CD4-positive, alpha-beta T cell treated with Interleukin-1 beta for 1 hour (primary cell): ENCODE measurements around the gene SPTSSB.

Experiments used
- DNase-seq, 2 donors: peaks; one replicate each; pipeline ENCODE4 v3.0.0-alpha.2; 2020 to 2022

The SPTSSB gene, protein sequence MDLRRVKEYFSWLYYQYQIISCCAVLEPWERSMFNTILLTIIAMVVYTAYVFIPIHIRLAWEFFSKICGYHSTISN

GRCh38 chr3:161371441-161372320, at the start of gene SPTSSB:
Gene SPTSSB, minus strand, starts transcription at chr3:161371517. Its CDS starts 25,194 bp downstream, at chr3:161346323.
- DNase-seq: peak; percentile 20 to 34

GRCh38 chr3:161420746-161421145, 49.4 kb upstream of the SPTSSB start:
- DNase-seq: no peak

GRCh38 chr3:161419555-161420333, 48.4 kb upstream of the SPTSSB start:
- DNase-seq: no peak

- no peak for DNase-seq
Observed at GRCh38 chr3:161415506-161416231, 44.4 kb upstream of the SPTSSB start.

DNA sequence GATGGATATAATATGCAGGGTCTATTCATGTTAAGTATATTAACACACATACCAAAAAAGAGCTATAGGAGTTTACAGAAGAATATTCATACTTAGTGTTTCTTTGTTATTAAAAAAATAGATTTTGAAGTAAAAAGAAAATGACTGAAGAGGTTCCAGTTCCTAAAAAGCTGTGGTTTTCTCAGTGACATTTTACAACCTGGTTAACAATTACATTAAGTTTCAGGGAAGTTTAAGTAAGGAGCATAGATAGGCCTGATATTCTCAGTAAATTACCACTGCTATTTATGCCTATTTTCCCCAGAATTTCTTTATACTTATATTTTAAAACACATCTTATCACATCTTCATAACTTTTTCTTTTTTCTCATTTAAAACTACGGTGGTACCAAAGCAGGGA, 43.6 kb upstream of the SPTSSB start:
- DNase-seq: no peak

- DNase-seq: no peak
Observed at GRCh38 chr3:161413855-161414210, 42.5 kb upstream of the SPTSSB start.

GRCh38 chr3:161413127-161413854, 42.0 kb upstream of the SPTSSB start:
- no peak for DNase-seq

- no peak for DNase-seq
Observed at GRCh38 chr3:161412123-161412522, 40.8 kb upstream of the SPTSSB start.

GRCh38 chr3:161409858-161410257, 38.5 kb upstream of the SPTSSB start:
- no peak for DNase-seq

DNA sequence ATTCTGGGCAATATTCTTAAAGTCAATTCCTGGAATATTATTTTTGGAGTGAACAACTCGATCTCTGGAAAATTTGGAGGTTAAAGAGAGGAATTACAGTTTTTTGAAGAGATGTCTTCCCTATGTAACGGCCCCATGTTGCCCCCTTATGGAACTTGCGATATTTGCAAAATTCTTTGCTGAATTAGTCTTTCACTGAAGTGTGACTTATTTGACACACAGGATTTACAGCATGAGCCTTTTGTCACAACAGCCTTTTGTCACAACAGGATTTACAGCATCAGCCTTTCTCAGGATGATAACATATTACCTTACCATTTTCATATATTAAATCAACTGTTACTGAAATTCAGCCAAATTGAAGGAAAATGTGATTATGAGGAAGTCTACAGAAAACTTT, 37.8 kb upstream of the SPTSSB start:
- DNase-seq: peak in 1 of 2 donors; percentile 55

- DNase-seq: peak in 1 of 2 donors; percentile 18
Observed at GRCh38 chr3:161406594-161407555, 35.6 kb upstream of the SPTSSB start.

- DNase-seq: no peak
Observed at GRCh38 chr3:161405836-161406235, 34.5 kb upstream of the SPTSSB start.

DNA sequence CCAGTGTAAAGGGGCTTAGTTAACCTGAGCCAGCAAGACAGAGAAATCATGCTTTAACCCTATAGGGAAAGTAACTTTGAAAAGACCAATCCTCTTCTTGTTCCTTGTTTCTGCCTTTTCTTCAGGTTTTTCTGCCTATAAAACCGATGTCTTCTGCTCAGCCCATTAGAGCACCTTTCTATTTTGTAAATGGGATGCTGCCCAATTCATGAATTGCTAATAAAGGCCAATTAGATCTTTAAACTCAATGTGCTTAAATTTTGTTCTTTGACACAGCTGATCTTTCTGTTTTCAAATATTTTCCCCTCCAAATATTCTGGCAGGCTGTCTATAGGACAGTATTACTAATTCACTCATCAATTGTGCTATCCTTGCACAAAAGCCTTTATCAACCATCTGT, 33.8 kb upstream of the SPTSSB start:
- no peak for DNase-seq

- no peak for DNase-seq
Observed at GRCh38 chr3:161403251-161403650, 31.9 kb upstream of the SPTSSB start.

DNA sequence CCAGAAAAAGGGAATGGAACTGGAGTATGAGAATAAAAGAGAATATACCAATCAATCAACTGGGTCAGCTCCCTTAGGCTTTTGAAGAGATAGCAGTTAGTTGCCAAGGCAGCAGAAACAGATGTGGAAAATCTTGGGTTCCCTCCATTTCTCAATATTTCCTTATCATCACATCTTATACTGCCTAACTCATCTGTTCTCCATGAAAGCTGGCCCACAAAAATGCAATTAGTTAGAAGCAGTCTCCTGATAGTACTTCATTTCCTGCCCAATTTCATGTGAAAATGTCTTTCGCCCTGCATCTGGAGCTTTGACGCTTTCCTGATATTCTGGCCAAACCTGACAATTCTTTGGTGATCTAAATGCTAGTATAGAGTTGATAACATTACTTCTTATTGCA, 30.1 kb upstream of the SPTSSB start:
- DNase-seq: no peak

DNA sequence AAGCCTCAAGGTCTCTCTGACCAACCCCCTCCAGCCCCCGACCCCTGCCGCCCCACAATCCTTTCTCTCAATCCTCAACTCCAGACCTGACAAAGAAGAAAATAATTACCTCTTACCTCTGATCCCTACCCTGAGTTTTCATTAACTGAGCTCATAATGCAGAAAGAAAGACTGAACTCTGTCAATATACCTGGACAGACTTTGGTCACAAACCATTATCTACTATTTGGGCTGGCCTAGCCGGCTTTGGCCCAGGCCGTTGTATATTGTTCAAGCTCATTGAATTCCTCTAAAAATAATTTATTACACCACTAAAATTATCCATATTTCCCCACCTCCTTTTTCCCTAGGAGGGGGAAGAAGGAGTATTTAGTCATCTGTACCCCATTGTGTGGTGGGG, 29.3 kb upstream of the SPTSSB start:
- DNase-seq: no peak

DNA sequence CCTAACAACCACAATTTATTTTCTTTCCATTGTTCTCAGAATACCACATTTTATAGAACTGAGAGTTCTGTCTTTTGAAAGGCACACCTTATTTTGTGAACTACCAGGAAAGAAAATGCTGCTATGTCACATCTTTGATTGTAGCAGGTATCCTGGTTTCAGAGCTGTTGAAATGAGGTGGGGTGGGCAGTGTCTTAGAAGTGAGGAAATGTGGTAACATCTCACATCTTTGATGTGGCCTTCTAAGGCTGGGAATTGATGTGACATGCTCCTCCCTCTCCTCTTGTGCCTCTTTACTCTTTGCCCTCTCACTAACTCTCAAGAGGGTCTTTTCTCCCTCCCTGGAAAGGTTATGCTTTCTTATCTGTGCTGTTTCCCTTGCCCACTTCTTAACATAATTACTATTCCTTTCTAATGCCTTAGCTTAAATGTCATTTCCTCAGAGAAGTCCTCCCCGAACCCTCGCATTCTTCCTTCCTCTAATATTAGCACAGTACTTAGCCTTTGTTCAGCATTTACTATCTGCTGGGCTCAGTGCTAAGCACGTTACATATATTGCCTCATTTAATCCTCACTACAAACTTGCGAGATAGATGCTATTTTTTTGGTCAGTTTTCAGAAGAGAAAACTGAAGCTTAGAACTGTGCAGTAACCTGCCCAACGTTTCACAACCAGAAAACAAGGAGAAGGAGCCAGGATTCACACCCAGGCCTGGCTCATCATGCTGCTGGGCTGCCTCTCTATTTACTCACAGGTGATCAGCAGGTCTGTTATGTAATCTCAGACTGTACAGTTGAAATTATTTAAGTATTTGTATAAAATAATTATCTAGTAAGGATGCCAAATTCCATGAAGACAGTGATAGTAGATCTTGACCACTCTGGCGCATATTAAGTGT, 24.0 kb upstream of the SPTSSB start:
- peak in 1 of 2 donors; percentile 43 for DNase-seq

DNA sequence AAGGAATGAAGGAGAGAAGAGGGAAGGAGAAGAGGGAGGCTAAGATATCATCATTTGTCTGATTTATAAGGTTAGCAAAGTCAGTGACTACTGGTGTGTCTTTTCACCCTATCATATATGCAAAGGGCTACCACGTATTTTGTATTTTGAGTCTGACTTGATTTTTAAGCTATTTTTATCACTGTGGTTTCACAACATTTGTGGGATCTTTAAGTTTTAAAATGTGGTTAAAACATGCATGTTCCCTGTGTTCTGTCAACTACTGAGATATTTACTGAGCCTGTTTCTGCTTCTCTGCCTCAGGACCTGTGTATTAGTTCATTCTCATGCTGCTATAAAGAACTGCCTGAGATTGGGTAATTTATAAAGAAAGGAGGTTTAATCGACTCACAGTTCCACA, 22.5 kb upstream of the SPTSSB start:
- DNase-seq: no peak

- DNase-seq: no peak
Observed at GRCh38 chr3:161393310-161393709, 22.0 kb upstream of the SPTSSB start.

- no peak for DNase-seq
Observed at GRCh38 chr3:161392853-161393252, 21.5 kb upstream of the SPTSSB start.
